ENCODE results near the gene RBM34.

GRCh38 chr1:235206533-235207208 is 45.6 kb upstream of the RBM34 start:
- TF ChIP-seq CTCF (conservative IDR thresholded peaks at IDR 0.05) (no peak), EZH2 (IDR thresholded peaks at IDR 0.05; ENCODE audit: low read depth) (no peak)

All from PC-9 (cell line).